ENCODE results near the gene KCTD12. TPM values are rescaled to one million over a fixed set of nuclear protein-coding genes. Genes with fewer than 3 reads are reported as not detected.

Gene KCTD12
- total and polyA plus RNA-seq, 5 experiments from 2014 or later: 0.29 to 14.0 (median 0.58) TPM

- H3K36me3 Mint-ChIP-seq: no peaks in the 10 kb centered on the region
- POLR2A ChIA-PET: interaction anchor here (0.6 to 3.0 kb wide), 18 partner anchors 9 to 1558 kb away, joined by 3 to 18 read pairs (median 6); partner anchors contain the start of genes CLN5 and FBXL3
- DNase-seq (peak; percentile 33 to 74 (median 55)), ATAC-seq (peak; percentile 55 to 65)
- H3K27ac Mint-ChIP-seq: peak overlapping the region; percentile 45 to 93 (median 82)
- peak overlapping the region; percentile 85 to 93 (median 91) for H3K4me3 Mint-ChIP-seq
- peaks cover 0 to 11% (median 0%) of the 10 kb centered on the region in 5 donors for H3K27me3 Mint-ChIP-seq
- no peaks in the 10 kb centered on the region for H3K9me3 Mint-ChIP-seq
- H3K4me1 Mint-ChIP-seq: peaks cover 12 to 48% (median 34%) of the 10 kb centered on the region in 4 donors
Observed at GRCh38 chr13:76885203-76886004, 801 bp downstream of the KCTD12 start.

GRCh38 chr13:76884907-76885202 is 1.4 kb downstream of the KCTD12 start:
- Mint-ChIP-seq H3K9me3 (no peaks in the 10 kb centered on the region), H3K27me3 (peaks cover 0 to 10% (median 0%) of the 10 kb centered on the region in 5 donors), H3K27ac (peak overlapping the region in 9 of 10 donors; percentile 48 to 93 (median 83)), H3K4me3 (peak overlapping the region; percentile 85 to 93 (median 91)), H3K4me1 (peaks cover 12 to 53% (median 37%) of the 10 kb centered on the region in 4 donors), H3K36me3 (no peaks in the 10 kb centered on the region)
- POLR2A ChIA-PET: interaction anchor here (0.6 to 3.0 kb wide), 15 partner anchors 9 to 1558 kb away, joined by 3 to 18 read pairs (median 6); partner anchors contain the start of genes CLN5 and FBXL3
- ATAC-seq (no peak), DNase-seq (no peak)

GRCh38 chr13:76884186-76884906 is 1.9 kb downstream of the KCTD12 start:
- POLR2A ChIA-PET: interaction anchor here (0.8 to 2.9 kb wide), 10 partner anchors 8 to 1124 kb away, joined by 4 to 18 read pairs (median 6); no protein-coding TSS in a partner anchor
- peaks cover 0 to 10% (median 0%) of the 10 kb centered on the region in 5 donors for H3K27me3 Mint-ChIP-seq
- ATAC-seq (no peak), DNase-seq (peak in 2 of 10 donors; percentile 7 to 19)
- no peaks in the 10 kb centered on the region for H3K9me3 Mint-ChIP-seq
- H3K4me3 Mint-ChIP-seq: peak overlapping the region; percentile 85 to 93 (median 91)
- peaks cover 14 to 58% (median 42%) of the 10 kb centered on the region in 4 donors for H3K4me1 Mint-ChIP-seq
- no peaks in the 10 kb centered on the region for H3K36me3 Mint-ChIP-seq
- peak overlapping the region in 8 of 10 donors; percentile 31 to 90 (median 81) for H3K27ac Mint-ChIP-seq

- Mint-ChIP-seq H3K36me3 (no peaks in the 10 kb centered on the region), H3K4me1 (peaks cover 19 to 69% (median 51%) of the 10 kb centered on the region in 4 donors), H3K27me3 (peaks cover 0 to 6% (median 0%) of the 10 kb centered on the region in 5 donors), H3K27ac (no peak overlapping the region), H3K9me3 (no peaks in the 10 kb centered on the region), H3K4me3 (no peak overlapping the region)
- ATAC-seq (no peak), DNase-seq (no peak)
- POLR2A ChIA-PET: no interaction called here
Observed at GRCh38 chr13:76883236-76883635, 3.0 kb downstream of the KCTD12 start.

GRCh38 chr13:76882431-76882830 is 3.8 kb downstream of the KCTD12 start:
- H3K36me3 Mint-ChIP-seq: no peaks in the 10 kb centered on the region
- DNase-seq: no peak
- H3K4me3 Mint-ChIP-seq: peak overlapping the region in 5 of 10 donors; percentile 4 to 61 (median 44)
- H3K27me3 Mint-ChIP-seq: peaks cover 0 to 6% (median 0%) of the 10 kb centered on the region in 5 donors
- no peak for ATAC-seq
- H3K9me3 Mint-ChIP-seq: no peaks in the 10 kb centered on the region
- H3K27ac Mint-ChIP-seq: peak overlapping the region in 1 of 10 donors; percentile 26
- POLR2A ChIA-PET: no interaction called here
- H3K4me1 Mint-ChIP-seq: peaks cover 19 to 69% (median 53%) of the 10 kb centered on the region in 4 donors

- peak overlapping the region; percentile 57 to 86 (median 77) for H3K4me3 Mint-ChIP-seq
- ATAC-seq (no peak), DNase-seq (no peak)
- peak overlapping the region in 9 of 10 donors; percentile 63 to 94 (median 91) for H3K27ac Mint-ChIP-seq
- H3K27me3 Mint-ChIP-seq: peaks cover 0 to 3% (median 0%) of the 10 kb centered on the region in 5 donors
- POLR2A ChIA-PET: interaction anchor here (0.9 to 1.2 kb wide), 3 partner anchors 110 to 212 kb away, joined by 3 to 6 read pairs (median 4); partner anchors contain the start of gene CLN5
- H3K36me3 Mint-ChIP-seq: no peaks in the 10 kb centered on the region
- no peaks in the 10 kb centered on the region for H3K9me3 Mint-ChIP-seq
- peaks cover 15 to 57% (median 47%) of the 10 kb centered on the region in 4 donors for H3K4me1 Mint-ChIP-seq
Observed at GRCh38 chr13:76879883-76880270, 6.3 kb downstream of the KCTD12 start.

GRCh38 chr13:76879203-76879882 is 6.9 kb downstream of the KCTD12 start:
- Mint-ChIP-seq H3K4me3 (peak overlapping the region; percentile 57 to 86 (median 77)), H3K27ac (peak overlapping the region; percentile 63 to 94 (median 90)), H3K36me3 (no peaks in the 10 kb centered on the region), H3K27me3 (no peaks in the 10 kb centered on the region), H3K9me3 (no peaks in the 10 kb centered on the region), H3K4me1 (peaks cover 11 to 53% (median 41%) of the 10 kb centered on the region in 4 donors)
- POLR2A ChIA-PET: interaction anchor here (0.7 to 1.2 kb wide), 4 partner anchors 110 to 212 kb away, joined by 3 to 6 read pairs (median 4); partner anchors contain the start of gene CLN5
- peak in 9 of 10 donors; percentile 27 to 68 (median 43) for DNase-seq
- ATAC-seq: peak; percentile 97 to 99

- Mint-ChIP-seq H3K4me1 (peaks cover 7 to 43% (median 31%) of the 10 kb centered on the region in 4 donors), H3K27ac (peak overlapping the region in 5 of 10 donors; percentile 3 to 73 (median 53)), H3K9me3 (no peaks in the 10 kb centered on the region), H3K36me3 (no peaks in the 10 kb centered on the region), H3K27me3 (peaks cover 0 to 3% (median 0%) of the 10 kb centered on the region in 5 donors), H3K4me3 (peak overlapping the region in 1 of 10 donors; percentile 36)
- ATAC-seq: no peak
- POLR2A ChIA-PET: no interaction called here
- no peak for DNase-seq
Observed at GRCh38 chr13:76878043-76878442, 8.2 kb downstream of the KCTD12 start.

- POLR2A ChIA-PET: interaction anchor here (2.3 kb wide), 1 partner anchor 10 kb away, joined by 7 read pairs; no protein-coding TSS in a partner anchor
- DNase-seq (no peak), ATAC-seq (no peak)
- Mint-ChIP-seq H3K9me3 (no peaks in the 10 kb centered on the region), H3K27ac (no peak overlapping the region), H3K4me3 (no peak overlapping the region), H3K36me3 (no peaks in the 10 kb centered on the region), H3K4me1 (peaks cover 7 to 22% (median 21%) of the 10 kb centered on the region in 4 donors), H3K27me3 (peaks cover 3 to 16% (median 3%) of the 10 kb centered on the region in 5 donors)
Observed at GRCh38 chr13:76875271-76875815, 10.9 kb downstream of the KCTD12 start.

- POLR2A ChIA-PET: interaction anchor here (1.2 kb wide), 1 partner anchor 11 kb away, joined by 3 read pairs; no protein-coding TSS in a partner anchor
- H3K4me1 Mint-ChIP-seq: peaks cover 5 to 14% (median 13%) of the 10 kb centered on the region in 4 donors
- no peak overlapping the region for H3K27ac Mint-ChIP-seq
- peaks cover 3 to 19% (median 9%) of the 10 kb centered on the region in 5 donors for H3K27me3 Mint-ChIP-seq
- no peak overlapping the region for H3K4me3 Mint-ChIP-seq
- no peaks in the 10 kb centered on the region for H3K36me3 Mint-ChIP-seq
- ATAC-seq (no peak), DNase-seq (no peak)
- H3K9me3 Mint-ChIP-seq: no peaks in the 10 kb centered on the region
Observed at GRCh38 chr13:76874479-76874878, 11.7 kb downstream of the KCTD12 start.

GRCh38 chr13:76873445-76873844 is 12.8 kb downstream of the KCTD12 start:
- Mint-ChIP-seq H3K36me3 (no peaks in the 10 kb centered on the region), H3K4me1 (peaks cover 0 to 8% (median 3%) of the 10 kb centered on the region in 4 donors), H3K9me3 (no peaks in the 10 kb centered on the region), H3K27me3 (peaks cover 3 to 19% (median 9%) of the 10 kb centered on the region in 5 donors), H3K4me3 (no peak overlapping the region), H3K27ac (no peak overlapping the region)
- DNase-seq (no peak), ATAC-seq (no peak)
- POLR2A ChIA-PET: interaction anchor here (1.2 kb wide), 1 partner anchor 12 kb away, joined by 3 read pairs; no protein-coding TSS in a partner anchor

Data from naive thymus-derived CD8-positive, alpha-beta T cell (primary cell).